ENCODE results near the gene PDE10A.
A peak's percentile ranks its signal among the peaks of the same experiment; 100 is the strongest.

The PDE10A gene

GRCh38 chr6:165663377-165663735, 315 bp upstream of the PDE10A start:
- DNase-seq (ENCODE audit: low read depth), result peak; percentile 31
- no peak overlapping the region for H3K4me3 ChIP-seq (ENCODE audit: control insufficient read depth, low read depth, low read length)
- no peak for TF ChIP-seq CTCF (conservative IDR thresholded peaks at IDR 0.05; ENCODE audit: control insufficient read depth, insufficient read depth, low read depth, low read length)

GRCh38 chr6:165662041-165662748, 846 bp downstream of the PDE10A start:
- no peak for TF ChIP-seq CTCF (conservative IDR thresholded peaks at IDR 0.05; ENCODE audit: control insufficient read depth, insufficient read depth, low read depth, low read length)
- DNase-seq (ENCODE audit: low read depth), result no peak
- no peak overlapping the region for H3K4me3 ChIP-seq (ENCODE audit: control insufficient read depth, low read depth, low read length)

GRCh38 chr6:165661664-165662025, 1.4 kb downstream of the PDE10A start:
- no peak overlapping the region for H3K4me3 ChIP-seq (ENCODE audit: control insufficient read depth, low read depth, low read length)
- no peak for TF ChIP-seq CTCF (conservative IDR thresholded peaks at IDR 0.05; ENCODE audit: control insufficient read depth, insufficient read depth, low read depth, low read length)
- DNase-seq (ENCODE audit: low read depth), result no peak

- DNase-seq (ENCODE audit: low read depth), result no peak
- H3K4me3 ChIP-seq (ENCODE audit: control insufficient read depth, low read depth, low read length), result no peak overlapping the region
Observed at GRCh38 chr6:165660857-165661663, 2.0 kb downstream of the PDE10A start.

GRCh38 chr6:165659945-165660856, 2.8 kb downstream of the PDE10A start:
- no peak for DNase-seq (ENCODE audit: low read depth)
- TF ChIP-seq CTCF (conservative IDR thresholded peaks at IDR 0.05; ENCODE audit: control insufficient read depth, insufficient read depth, low read depth, low read length), result no peak
- no peak overlapping the region for H3K4me3 ChIP-seq (ENCODE audit: control insufficient read depth, low read depth, low read length)

More at GRCh38 chr6:165660857-165661663, 2.0 kb downstream of the PDE10A start:
- no peak for TF ChIP-seq CTCF (conservative IDR thresholded peaks at IDR 0.05; ENCODE audit: control insufficient read depth, insufficient read depth, low read depth, low read length)

GRCh38 chr6:165658395-165659058, 4.5 kb downstream of the PDE10A start:
- no peak for TF ChIP-seq CTCF (conservative IDR thresholded peaks at IDR 0.05; ENCODE audit: control insufficient read depth, insufficient read depth, low read depth, low read length)
- DNase-seq (ENCODE audit: low read depth), result no peak
- no peak overlapping the region for H3K4me3 ChIP-seq (ENCODE audit: control insufficient read depth, low read depth, low read length)

Measured in fibroblast of mammary gland (primary cell).